Mucosa of gallbladder (tissue), 1 donor: ENCODE results near the gene CYP4A22. TPM values are rescaled to one million over a fixed set of nuclear protein-coding genes. Genes with fewer than 3 reads are reported as not detected.
"Not testable (repeated sequence)": the region's sequence is repeated elsewhere in the genome, so short reads cannot be mapped to it uniquely, and the experiment has no call there.

ENCODE experiments used
- DNase-seq: peaks from one replicate; pipeline ENCODE4 v3.0.0-alpha.2; 2020; ENCODE audit warnings: low spot score
- total RNA-seq: library from RNA; stranded (reverse); gene quantifications from one replicate; pipeline ENCODE4 v1.2.1, GENCODE V29; 2021
- donor health status: DM: no; HTN: no; CAD: no.

The CYP4A22 gene, protein sequence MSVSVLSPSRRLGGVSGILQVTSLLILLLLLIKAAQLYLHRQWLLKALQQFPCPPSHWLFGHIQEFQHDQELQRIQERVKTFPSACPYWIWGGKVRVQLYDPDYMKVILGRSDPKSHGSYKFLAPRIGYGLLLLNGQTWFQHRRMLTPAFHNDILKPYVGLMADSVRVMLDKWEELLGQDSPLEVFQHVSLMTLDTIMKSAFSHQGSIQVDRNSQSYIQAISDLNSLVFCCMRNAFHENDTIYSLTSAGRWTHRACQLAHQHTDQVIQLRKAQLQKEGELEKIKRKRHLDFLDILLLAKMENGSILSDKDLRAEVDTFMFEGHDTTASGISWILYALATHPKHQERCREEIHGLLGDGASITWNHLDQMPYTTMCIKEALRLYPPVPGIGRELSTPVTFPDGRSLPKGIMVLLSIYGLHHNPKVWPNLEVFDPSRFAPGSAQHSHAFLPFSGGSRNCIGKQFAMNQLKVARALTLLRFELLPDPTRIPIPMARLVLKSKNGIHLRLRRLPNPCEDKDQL
- total RNA-seq = 0.86 TPM

DNA sequence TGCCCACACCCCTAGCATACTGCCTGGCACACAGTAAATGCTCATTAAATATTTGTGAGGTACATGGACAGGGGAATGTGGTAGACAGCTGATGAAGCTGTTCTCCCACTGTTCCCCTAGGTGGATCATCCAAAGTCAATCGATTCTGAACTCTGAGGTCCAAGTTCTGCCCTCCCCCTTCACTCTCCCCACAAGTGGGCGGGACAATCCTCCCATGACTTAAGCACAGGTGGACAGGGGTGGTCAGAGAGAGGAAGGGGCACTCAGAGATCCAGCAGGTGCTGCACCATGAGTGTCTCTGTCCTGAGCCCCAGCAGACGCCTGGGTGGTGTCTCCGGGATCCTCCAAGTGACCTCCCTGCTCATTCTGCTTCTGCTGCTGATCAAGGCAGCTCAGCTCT, at the start of gene CYP4A22:
TSS of gene CYP4A22 (plus strand) at position 244 of the 400 bp plus-strand sequence. CDS start at position 289, 45 bp downstream.
- DNase-seq = no peak

DNA sequence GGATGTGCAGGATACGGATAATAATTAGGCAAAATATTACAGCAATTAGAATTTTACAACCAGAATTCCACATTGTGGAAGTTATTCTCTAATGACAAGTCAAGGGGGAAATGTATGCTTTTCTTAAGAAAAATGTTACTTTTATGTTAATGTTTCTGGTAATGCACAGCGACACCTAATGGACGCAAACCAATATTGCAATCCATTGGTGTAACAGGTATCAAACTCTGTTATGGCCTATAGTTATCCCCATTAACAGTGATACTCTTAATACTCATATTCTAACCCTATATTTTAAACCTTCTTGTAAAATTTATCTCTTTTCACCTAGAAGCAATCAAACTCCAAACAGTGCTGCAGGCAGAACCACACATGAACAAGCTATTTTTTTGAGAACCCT, 47.9 kb upstream of the CYP4A22 start:
- DNase-seq = peak; percentile 30

DNA sequence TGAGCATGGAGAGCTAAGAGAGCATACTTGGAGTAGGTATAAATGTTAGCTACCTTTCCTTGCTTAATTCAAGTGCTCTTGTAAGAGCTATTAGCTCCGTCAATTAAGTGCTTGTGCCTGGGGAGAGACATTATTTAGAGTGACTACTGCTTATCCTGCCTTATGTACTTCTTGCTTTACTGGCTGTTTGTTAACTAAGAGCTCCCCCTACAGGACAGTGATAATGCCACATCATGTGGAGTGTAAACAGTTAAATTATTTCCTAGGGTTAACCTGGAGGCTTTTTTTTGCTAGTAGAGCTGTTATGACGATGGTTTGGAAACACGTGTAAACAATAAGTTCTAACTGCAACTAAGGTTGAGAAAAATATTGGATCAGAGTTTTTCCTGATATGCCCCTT, 45.8 kb upstream of the CYP4A22 start:
- DNase-seq = not testable (repeated sequence)

DNA sequence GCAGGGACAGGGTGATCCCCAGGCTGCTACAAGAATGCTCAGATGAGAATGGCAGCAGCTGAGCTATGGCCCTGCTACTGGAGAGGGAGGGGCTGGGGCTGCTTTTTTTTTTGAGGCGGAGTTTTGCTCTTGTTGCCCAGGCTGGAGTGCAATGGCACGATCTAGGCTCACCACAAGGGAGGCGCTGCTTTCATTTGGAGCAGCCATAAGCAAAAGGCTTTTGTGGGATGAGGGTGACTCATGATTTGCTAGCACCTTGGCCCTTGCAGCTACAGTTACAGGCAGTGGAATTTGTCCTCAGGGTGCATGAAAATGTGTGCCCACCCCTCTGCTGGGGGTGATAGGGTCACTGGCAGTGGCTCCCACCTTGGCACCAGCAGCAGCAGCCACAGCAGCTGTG, 32.4 kb upstream of the CYP4A22 start:
- no peak for DNase-seq

DNA sequence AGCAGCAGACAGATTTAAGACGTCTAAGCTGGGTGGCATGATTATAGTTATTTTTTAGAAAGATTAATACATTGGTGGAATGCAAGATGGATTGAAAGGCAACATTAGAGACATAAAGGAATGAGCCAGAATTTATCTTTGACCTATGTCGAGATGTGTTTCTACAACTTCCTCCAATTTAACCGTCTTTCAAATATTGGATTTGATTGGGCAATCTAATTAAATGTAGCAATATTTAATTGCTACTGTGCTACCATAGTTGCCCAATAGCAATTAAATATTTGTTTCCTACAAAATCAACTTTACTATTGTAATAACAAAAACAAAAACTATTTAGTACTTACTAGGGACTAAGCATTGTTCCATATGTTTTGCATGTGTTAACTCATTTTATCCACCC, 30.4 kb upstream of the CYP4A22 start:
- no peak for DNase-seq

DNA sequence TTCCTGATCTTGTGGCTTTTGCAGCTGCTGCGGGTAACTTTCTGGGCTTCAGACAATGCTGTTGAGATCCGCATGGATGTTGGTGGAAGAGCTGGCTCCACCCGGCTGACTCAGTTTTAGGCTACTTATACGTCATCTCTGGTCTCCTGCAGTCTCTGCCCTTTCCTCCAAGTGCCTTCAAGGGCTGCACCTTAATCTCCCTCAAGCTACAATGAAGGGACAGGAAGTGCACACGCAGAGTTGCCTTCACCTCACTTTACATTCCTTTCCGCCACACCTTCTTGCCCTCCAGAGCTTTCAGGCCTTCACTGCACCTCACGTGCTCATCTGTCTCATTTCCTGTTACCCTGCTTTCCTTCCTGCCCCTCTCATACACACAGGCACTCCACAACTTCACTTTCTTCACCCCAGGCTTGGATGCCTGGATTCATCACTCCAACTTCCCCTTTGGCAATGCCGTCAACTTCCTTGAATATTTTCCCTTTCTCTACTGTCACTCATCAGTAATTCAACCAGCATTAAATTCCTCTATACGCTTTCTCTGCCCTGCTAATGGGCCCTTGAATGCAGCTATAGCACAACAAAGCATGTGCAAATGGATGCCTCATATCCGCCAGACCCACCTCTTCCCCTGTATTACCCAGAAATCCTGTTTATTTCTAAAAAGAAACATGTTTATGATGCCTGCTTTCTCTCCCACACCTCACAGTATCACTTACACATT, 29.2 kb upstream of the CYP4A22 start:
- DNase-seq = not testable (repeated sequence)

DNA sequence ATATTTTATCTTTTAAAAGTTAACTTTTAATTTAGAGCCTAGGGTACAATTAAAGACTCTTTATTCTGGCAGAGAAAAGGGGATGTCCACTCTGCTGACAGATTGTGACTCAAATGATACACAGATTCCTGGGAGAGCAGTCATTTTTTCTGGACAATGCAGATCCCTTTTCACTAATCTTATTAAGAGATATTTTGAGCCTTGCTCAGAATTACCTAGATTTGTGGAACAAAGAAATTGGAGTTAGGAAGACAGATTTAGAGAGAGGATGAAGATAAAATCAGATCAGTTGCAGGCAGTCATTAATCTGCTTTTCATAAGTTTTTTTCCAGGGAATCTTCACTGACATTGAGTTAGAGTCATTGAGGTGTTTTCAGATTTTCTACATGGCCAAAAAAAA, 27.8 kb upstream of the CYP4A22 start:
- not testable (repeated sequence) for DNase-seq

GRCh38 chr1:47113178-47113577, 24.1 kb upstream of the CYP4A22 start:
- no peak for DNase-seq

DNA sequence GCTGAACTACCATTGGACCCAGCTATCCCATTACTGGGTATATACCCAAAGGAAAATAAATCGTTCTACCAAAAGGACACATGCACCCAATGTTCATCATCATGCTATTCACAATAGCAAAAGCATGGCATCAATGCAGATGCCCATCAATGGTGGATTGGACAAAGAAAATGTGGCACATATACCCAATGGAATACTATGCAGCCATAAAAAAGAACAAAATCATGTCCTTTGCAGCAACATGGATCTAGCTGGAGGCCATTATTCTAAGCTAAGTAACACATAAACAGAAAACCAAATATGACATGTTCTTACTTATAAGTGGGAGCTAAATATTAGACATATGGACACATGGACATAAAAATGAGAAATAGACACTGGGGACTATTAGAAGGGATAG, 16.2 kb upstream of the CYP4A22 start:
- not testable (repeated sequence) for DNase-seq

GRCh38 chr1:47124834-47125233, 12.4 kb upstream of the CYP4A22 start:
- not testable (repeated sequence) for DNase-seq

DNA sequence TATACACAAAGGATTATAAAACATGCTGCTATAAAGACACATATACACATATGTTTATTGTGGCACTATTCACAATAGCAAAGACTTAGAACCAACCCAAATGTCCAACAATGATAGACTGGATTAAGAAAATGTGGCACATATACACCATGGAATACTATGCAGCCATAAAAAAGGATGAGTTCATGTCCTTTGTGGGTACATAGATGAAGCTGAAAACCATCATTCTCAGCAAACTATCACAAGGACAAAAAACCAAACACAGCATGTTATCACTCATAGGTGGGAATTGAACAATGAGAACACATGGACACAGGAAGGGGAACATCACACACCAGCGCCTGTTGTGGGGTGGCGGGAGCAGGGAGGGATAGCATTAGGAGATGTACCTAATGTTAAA, 10.2 kb upstream of the CYP4A22 start:
- DNase-seq = not testable (repeated sequence)

DNA sequence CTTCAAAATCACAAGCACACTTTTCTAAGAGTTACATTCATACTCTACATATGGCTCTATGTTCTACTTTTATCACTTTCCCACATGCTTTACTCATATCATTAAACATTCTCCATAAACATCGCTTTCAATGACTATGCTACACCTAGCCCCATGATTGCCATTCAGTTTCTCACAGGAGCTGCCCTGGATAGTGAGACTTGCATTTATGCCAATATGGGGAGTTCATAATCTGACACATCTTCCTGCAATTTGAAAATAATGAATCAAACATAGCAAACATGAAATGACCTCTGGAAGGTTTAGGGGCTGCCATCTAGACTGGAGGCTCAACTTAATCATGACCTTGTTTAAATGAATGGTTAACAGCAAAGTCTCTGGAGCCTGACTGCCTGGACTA, 9.0 kb upstream of the CYP4A22 start:
- no peak for DNase-seq

DNA sequence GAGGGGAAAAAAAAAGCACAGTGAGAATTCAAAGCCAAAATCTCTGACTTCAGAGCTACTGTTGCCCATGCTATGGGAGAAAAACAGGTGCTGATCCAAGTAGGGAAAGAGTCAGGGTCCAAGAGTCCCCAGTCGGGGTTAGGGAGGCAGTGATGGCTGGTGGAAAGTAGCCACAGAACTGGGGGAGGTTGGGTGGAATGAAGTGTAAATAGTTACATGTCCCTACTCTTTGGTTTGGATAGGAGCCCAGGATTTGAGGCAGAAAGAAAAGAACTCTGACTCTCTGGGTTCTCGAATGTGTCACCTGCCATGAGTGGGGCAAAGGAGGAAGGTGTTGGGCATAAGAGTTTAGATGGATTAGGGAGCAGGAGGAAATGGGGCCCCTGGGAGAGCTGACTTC, 8.4 kb upstream of the CYP4A22 start:
- DNase-seq = not testable (repeated sequence)

DNA sequence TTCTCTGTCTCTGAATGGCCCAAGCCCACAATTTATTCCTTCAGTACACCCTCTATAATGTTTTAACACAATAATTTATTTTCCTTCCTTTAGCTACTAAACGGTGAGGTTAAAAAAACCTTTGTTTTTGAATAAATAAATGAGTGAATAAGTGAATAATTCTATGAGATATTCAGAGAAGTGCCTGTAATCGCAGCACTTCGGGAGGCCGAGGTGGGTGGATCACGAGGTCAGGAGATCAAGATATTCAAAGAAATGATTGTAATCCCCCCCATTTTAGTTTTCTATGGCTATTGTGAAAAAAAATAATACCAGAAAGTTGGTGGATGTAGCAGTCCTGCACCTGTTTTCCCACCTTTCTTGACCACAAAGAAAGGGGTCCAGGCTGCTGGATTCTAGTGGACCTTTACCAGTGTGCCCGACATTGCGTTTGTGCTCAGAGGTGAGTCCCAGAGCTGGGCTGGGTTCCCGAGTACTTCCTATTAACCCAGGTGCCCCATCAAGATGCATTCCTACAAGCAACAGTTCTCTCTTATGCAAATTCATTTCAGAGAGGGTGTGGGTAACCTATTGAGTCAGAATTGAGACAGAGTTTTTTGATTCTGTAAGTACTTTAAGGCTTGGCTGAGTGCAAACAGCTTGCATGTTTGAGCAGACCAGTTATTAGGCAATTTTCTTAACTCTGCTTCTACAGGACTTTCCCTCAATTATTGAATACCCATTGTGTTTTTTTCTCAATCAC, 7.6 kb upstream of the CYP4A22 start:
- not testable (repeated sequence) for DNase-seq

DNA sequence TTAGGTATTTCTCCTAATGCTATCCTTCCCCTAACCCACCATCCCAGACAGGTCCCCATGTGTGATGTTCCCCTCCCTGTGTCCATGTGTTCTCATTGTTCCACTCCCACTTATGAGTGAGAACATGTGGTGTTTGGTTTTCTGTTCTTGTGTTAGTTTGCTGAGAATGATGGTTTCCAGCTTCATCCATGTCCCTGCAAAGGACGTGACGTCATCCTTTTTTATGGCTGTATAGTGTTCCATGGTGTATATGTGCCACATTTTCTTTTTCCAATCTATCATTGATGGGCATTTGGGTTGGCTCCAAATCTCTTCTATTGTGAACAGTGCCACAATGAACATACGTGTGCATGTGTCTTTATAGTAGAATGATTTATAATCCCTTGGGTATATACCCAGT, 4.6 kb upstream of the CYP4A22 start:
- DNase-seq = not testable (repeated sequence)

DNA sequence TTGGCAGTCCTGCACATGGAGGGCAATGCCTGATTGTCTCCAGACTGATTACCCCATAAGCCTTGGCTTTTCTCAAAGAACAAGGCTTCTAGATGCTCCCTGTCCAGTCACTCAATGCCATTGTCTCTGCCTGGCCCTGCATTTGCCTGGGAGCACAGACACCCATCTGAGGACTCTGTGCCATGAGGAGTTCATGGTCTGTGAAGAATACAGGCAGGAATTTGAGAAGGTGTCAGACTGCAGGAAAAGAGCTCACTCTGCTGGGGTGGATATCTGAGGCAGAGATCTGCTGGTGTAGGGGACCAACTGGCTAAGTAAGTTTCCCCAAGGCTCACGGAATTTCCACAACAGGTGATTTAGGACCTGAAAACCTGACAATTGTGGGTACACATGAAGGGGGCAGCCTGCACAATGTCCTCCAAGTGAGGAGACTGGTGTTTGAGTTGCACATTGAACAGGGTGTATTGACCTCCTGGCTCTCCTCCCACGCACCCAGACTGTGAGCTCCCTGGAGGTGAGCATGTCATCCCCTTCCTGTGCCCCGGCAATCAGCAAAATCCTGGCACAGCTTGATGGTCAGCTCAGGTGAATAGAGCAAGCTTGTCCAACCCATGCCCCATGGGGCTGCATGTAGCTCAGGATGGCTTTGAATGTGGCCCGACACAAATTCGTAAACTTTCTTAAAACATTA, 829 bp downstream of the CYP4A22 start:
- DNase-seq = no peak

DNA sequence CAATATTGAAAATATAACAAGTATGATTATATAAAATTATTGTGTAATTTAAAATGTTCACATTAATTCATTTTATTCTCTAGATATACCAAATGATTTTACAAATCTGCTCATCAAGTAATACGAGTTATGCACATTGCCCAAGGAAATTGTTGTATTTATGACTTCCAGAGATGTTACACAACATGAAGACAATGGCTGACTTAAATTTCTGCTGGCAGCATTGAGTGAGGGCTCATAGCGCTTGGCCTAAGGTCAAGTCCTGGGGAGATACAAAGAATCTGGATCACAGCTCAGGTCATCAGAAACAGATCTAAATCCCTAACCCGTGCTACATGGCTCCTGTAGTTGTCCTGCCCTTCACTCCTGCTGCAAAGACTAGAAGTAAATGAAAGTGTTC, 3.1 kb downstream of the CYP4A22 start:
- DNase-seq = not testable (repeated sequence)

- not testable (repeated sequence) for DNase-seq
Observed at GRCh38 chr1:47143654-47144053, 6.4 kb downstream of the CYP4A22 start.

GRCh38 chr1:47146495-47146894, 9.3 kb downstream of the CYP4A22 start:
- DNase-seq = not testable (repeated sequence)

- no peak for DNase-seq
Observed at GRCh38 chr1:47147047-47147785, 10.0 kb downstream of the CYP4A22 start.

- not testable (repeated sequence) for DNase-seq
Observed at GRCh38 chr1:47149162-47149561, 11.9 kb downstream of the CYP4A22 start.
